HepG2 (cell line): ENCODE measurements around the gene AMPD2. TPM values are rescaled to one million over a fixed set of nuclear protein-coding genes. Genes with fewer than 3 reads are reported as not detected.

ENCODE experiments used
- ATAC-seq: fragments of 200-7000 bp; cut with Tn5 transposase; 3 replicates; pipeline ENCODE4 v1.9.1; 2020; ENCODE audit warnings: mild to moderate bottlenecking, moderate library complexity
- BruUV-seq: library from RNA; stranded (reverse); fragments of 400-500 nt; replicated peaks from 2 replicates; lab custom pipeline; 2021; lab: Mats Ljungman, UMichigan
- CTCF ChIA-PET: fragments of 300-600 bp; formaldehyde crosslinking; extraction: SDS; loops from one replicate; lab custom pipeline; 2021; ENCODE audit warnings: low total read pairs, inconsistent platforms, low intra/inter-chr PET ratio; lab: Yijun Ruan, JAX
- POLR2A ChIA-PET: fragments of 350-600 bp; sonication (Branson Sonifier 250); formaldehyde crosslinking; loops from one replicate; lab custom pipeline; 2020; ENCODE audit warnings: antibody characterized with exemption, inconsistent platforms; lab: Yijun Ruan, JAX
- DNase-seq: peaks from one replicate; pipeline ENCODE4 v3.0.0-alpha.2; 2015; ENCODE audit warnings: low spot score
- FAIRE-seq: peaks from 3 replicates; lab custom pipeline; 2011; peaks lifted over from hg19 to GRCh38; lab: Jason Lieb, UNC
- H2AFZ ChIP-seq: one replicate; pipeline ENCODE4 v1.6.1; 2011; ENCODE audit warnings: low read length, inconsistent platforms
- H3K27ac ChIP-seq: fragments of 300-600 bp; 3 replicates; pipeline ENCODE4 v1.8.0; 2011; ENCODE audit warnings: mixed run types, mild to moderate bottlenecking, mixed read lengths, low read length, inconsistent platforms; ENCODE audit not compliant: insufficient read depth; ENCODE audit errors: extremely low read length
- H3K27me3 ChIP-seq, 2 experiments: fragments of 200-600 bp in 1 of 2; 2 replicates in 1 of 2; 3 replicates in 1 of 2; pipeline versions ENCODE4 v1.6.0 to v1.8.0; 2011; ENCODE audit warnings: low read length in 2 of 2, mild to moderate bottlenecking in 2 of 2, moderate library complexity in 2 of 2, inconsistent platforms in 1 of 2; ENCODE audit not compliant: insufficient read depth in 2 of 2, control insufficient read depth in 1 of 2
- H3K36me3 ChIP-seq, 2 experiments: fragments of 200-600 bp in 1 of 2; replicated peaks in 1 of 2; 2 replicates in 1 of 2; 3 replicates in 1 of 2; pipeline versions ENCODE4 v1.5.1 to v1.8.0; 2011; ENCODE audit warnings: low read length in 2 of 2, inconsistent platforms in 1 of 2; ENCODE audit not compliant: insufficient read depth in 2 of 2, control insufficient read depth in 1 of 2
- H3K4me1 ChIP-seq: 2 replicates; pipeline ENCODE4 v1.5.1; 2012; ENCODE audit warnings: low read length, inconsistent platforms; ENCODE audit not compliant: insufficient read depth
- H3K4me2 ChIP-seq: 2 replicates; pipeline ENCODE4 v1.6.0; 2011; ENCODE audit warnings: low read depth, low read length, inconsistent platforms
- H3K4me3 ChIP-seq, 3 experiments: fragments of 200-600 bp in 1 of 3; sonication (generic), shearing (Covaris generic) in 1 of 3; replicated peaks in 1 of 3; 2 replicates each; pipeline ENCODE4 v1.5.1; 2011 to 2016; ENCODE audit warnings: low read length in 3 of 3, inconsistent platforms in 2 of 3, low read depth in 2 of 3, mild to moderate bottlenecking in 2 of 3, control low read depth in 1 of 3, mixed read lengths in 1 of 3; ENCODE audit not compliant: insufficient read depth in 1 of 3
- H3K79me2 ChIP-seq: one replicate; pipeline ENCODE4 v1.6.1; 2011; ENCODE audit warnings: low read length, inconsistent platforms; ENCODE audit not compliant: insufficient read depth
- H3K9ac ChIP-seq: 2 replicates; pipeline ENCODE4 v1.6.0; 2011; ENCODE audit warnings: mild to moderate bottlenecking, low read depth, low read length, inconsistent platforms; ENCODE audit not compliant: insufficient read depth
- H3K9me3 ChIP-seq: 2 replicates; pipeline ENCODE4 v1.5.1; 2012; ENCODE audit warnings: mild to moderate bottlenecking, low read length
- H4K20me1 ChIP-seq: 2 replicates; pipeline ENCODE4 v1.6.0; 2011; ENCODE audit warnings: inconsistent platforms, mild to moderate bottlenecking, low read length, moderate library complexity; ENCODE audit not compliant: insufficient read depth
- BHLHE40 ChIP-seq: IDR thresholded peaks from 2 replicates; pipeline ENCODE4 v1.6.1; 2011; ENCODE audit warnings: low read length, improper control_type of control experiment
- BORCS8-MEF2B ChIP-seq: sonication (generic); formaldehyde crosslinking; IDR thresholded peaks from 2 replicates; pipeline ENCODE4 v1.8.0; 2022; ENCODE audit warnings: mild to moderate bottlenecking, missing genetic modification reagents
- EED ChIP-seq: sonication (generic); formaldehyde crosslinking; IDR thresholded peaks from 2 replicates; pipeline ENCODE4 v1.5.0; 2020; ENCODE audit warnings: mild to moderate bottlenecking, missing genetic modification reagents
- FOXA3 ChIP-seq: IDR thresholded peaks from 2 replicates; pipeline ENCODE4 v1.6.1; 2016; ENCODE audit warnings: missing genetic modification reagents, missing compliant biosample characterization
- IRX3 ChIP-seq: sonication (generic); formaldehyde crosslinking; IDR thresholded peaks from 2 replicates; pipeline ENCODE4 v1.8.1; 2023; ENCODE audit warnings: mild to moderate bottlenecking, low read depth, missing genetic modification reagents, borderline replicate concordance
- MEF2D ChIP-seq: sonication (generic); formaldehyde crosslinking; IDR thresholded peaks from 2 replicates; pipeline ENCODE4 v1.5.1; 2020; ENCODE audit warnings: mild to moderate bottlenecking, missing genetic modification reagents
- SOX13 ChIP-seq, 3 experiments: fragments of 450-650 bp in 1 of 3; sonication (generic) in 1 of 3; formaldehyde crosslinking in 1 of 3; IDR thresholded peaks in 2 of 3; conservative IDR thresholded peaks in 1 of 3; 2 replicates each; pipeline versions ENCODE4 v1.5.0 to v1.6.1; 2016 to 2020; ENCODE audit warnings: antibody characterized with exemption in 1 of 3, mild to moderate bottlenecking in 1 of 3, missing compliant biosample characterization in 1 of 3, missing genetic modification reagents in 1 of 3, moderate library complexity in 1 of 3
- SOX6 ChIP-seq, 2 experiments: fragments of 450-650 bp in 1 of 2; sonication (generic) in 1 of 2; formaldehyde crosslinking in 1 of 2; IDR thresholded peaks; 2 replicates each; pipeline versions ENCODE4 v1.4.0 to v1.6.1; 2017 to 2020; ENCODE audit warnings: antibody characterized with exemption in 1 of 2, mild to moderate bottlenecking in 1 of 2, missing genetic modification reagents in 1 of 2
- SP140L ChIP-seq: sonication (generic); formaldehyde crosslinking; IDR thresholded peaks from 2 replicates; pipeline ENCODE4 v1.4.0; 2020; ENCODE audit warnings: missing genetic modification reagents, borderline replicate concordance
- ZNF256 ChIP-seq: sonication (generic); formaldehyde crosslinking; conservative IDR thresholded peaks from 2 replicates; pipeline ENCODE4 v1.4.0; 2020; ENCODE audit warnings: missing genetic modification reagents
- ZNF749 ChIP-seq: sonication (generic); formaldehyde crosslinking; IDR thresholded peaks from 2 replicates; pipeline ENCODE4 v1.8.0; 2022; ENCODE audit warnings: mild to moderate bottlenecking, missing genetic modification reagents, moderate library complexity, borderline replicate concordance
- ZSCAN25 ChIP-seq: sonication (generic); formaldehyde crosslinking; IDR thresholded peaks from 2 replicates; pipeline ENCODE4 v1.8.0; 2022; ENCODE audit warnings: mild to moderate bottlenecking, missing genetic modification reagents
- WGBS: methylation state at CpG from one replicate; pipeline ENCODE4 v1.1.6; 2017; ENCODE audit warnings: low lambda C conversion rate; 5-methylcytosine and 5-hydroxymethylcytosine counted together
- in situ Hi-C: cut with HindIII; loops from 2 replicates; pipeline ENCODE4 v1.10.0; 2017; ENCODE audit warnings: low pct_unique_long_range_greater_than_20kb; ENCODE audit not compliant: extremely low pct_ligation_motif_present
- intact Hi-C: fragments of 100-400 bp; cut with micrococcal nuclease; formaldehyde crosslinking; loops from one replicate; pipeline ENCODE4 v1.10.0; 2022; ENCODE audit not compliant: unreplicated experiment
- polyA plus RNA-seq, 8 experiments: library from polyadenylated mRNA; depleted of rRNA in 3 of 8; stranded (reverse) in 7 of 8; unstranded in 1 of 8; fragments of >200 nt; fragmentation: Illumina TruSeq in 4 of 8; extraction: Trizol in 4 of 8; gene quantifications; 2 replicates each; pipeline versions ENCODE4 v1.2.1 to v1.2.3, GENCODE V29; 2011 to 2016; ENCODE audit warnings: low read depth in 4 of 8, missing spikeins in 1 of 8, mixed read lengths in 1 of 8; ENCODE audit not compliant: insufficient read depth in 1 of 8
- total RNA-seq, 5 experiments: library from RNA; depleted of rRNA; stranded (reverse); fragments of >200 nt; fragmentation: Illumina TruSeq; extraction: Trizol; gene quantifications; 2 replicates each; pipeline ENCODE4 v1.2.3, GENCODE V29; 2016; ENCODE audit warnings: low read depth in 1 of 5
- TF ChIP-seq, protein P1 (sequence below), 2 experiments: sonication (generic) in 1 of 2; formaldehyde crosslinking in 1 of 2; IDR thresholded peaks; 2 replicates each; pipeline versions ENCODE4 v1.4.0 to v1.6.1; 2018 to 2020; ENCODE audit warnings: missing genetic modification reagents in 2 of 2, borderline replicate concordance in 1 of 2, low read depth in 1 of 2, mild to moderate bottlenecking in 1 of 2, missing biosample characterization in 1 of 2
- TF ChIP-seq, protein P2 (sequence below): sonication (generic); formaldehyde crosslinking; IDR thresholded peaks from 2 replicates; pipeline ENCODE4 v1.5.1; 2020; ENCODE audit warnings: missing genetic modification reagents, mild to moderate bottlenecking, borderline replicate concordance

The AMPD2 gene
- total and polyA plus RNA-seq, 2 of the 13 experiments (the other 11 are each of a cell fraction or from before 2014, with no cell fraction given): 62.3 to 82.0 TPM

DNA sequence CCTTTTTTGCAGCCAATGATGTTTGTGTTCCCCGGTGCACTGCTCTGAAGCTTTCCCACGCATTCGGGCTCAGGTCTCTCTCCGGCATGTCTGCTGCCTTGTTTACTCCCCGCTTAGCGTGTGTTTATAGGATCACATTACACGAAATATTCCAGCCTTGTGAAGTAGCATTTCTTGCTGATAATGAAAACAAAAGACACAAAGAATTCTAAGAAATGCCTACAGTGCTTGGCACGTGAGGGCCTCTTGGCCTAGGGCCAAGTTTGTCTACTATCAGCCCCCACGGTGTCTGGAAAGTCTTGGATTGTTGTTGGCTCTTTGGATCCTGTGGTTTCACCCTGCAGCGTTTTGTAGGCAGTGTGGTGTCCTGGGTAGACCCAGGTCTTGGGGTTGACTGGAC, 25.0 kb downstream of the AMPD2 start:
- TF ChIP-seq FOXA3 (CRISPR knock-in tag): peak; percentile 22; the same call in 1 of the 2 replicates
- no peak for TF ChIP-seq EED
- TF ChIP-seq SOX6 (IDR thresholded peaks at IDR 0.05): no peak
- TF ChIP-seq SOX6 (CRISPR knock-in tag; IDR thresholded peaks at IDR 0.05): peak; percentile 32; the same call in 1 of the 2 replicates
- no peak for TF ChIP-seq IRX3
- TF ChIP-seq ZSCAN25 (CRISPR knock-in tag): no peak
- no peak for TF ChIP-seq ZNF749
- no peak for TF ChIP-seq SOX13 (IDR thresholded peaks at IDR 0.05)
- peak in 1 of 2 experiments; percentile 35; a peak in 1 of 4 replicates for TF ChIP-seq SOX13 (CRISPR knock-in tag; conservative IDR thresholded peaks at IDR 0.05 in 1 of 2, IDR thresholded peaks at IDR 0.05 in 1 of 2)
- TF ChIP-seq SP140L (CRISPR knock-in tag): no peak
- TF ChIP-seq MEF2D (CRISPR knock-in tag): no peak
- TF ChIP-seq, protein P1, sequence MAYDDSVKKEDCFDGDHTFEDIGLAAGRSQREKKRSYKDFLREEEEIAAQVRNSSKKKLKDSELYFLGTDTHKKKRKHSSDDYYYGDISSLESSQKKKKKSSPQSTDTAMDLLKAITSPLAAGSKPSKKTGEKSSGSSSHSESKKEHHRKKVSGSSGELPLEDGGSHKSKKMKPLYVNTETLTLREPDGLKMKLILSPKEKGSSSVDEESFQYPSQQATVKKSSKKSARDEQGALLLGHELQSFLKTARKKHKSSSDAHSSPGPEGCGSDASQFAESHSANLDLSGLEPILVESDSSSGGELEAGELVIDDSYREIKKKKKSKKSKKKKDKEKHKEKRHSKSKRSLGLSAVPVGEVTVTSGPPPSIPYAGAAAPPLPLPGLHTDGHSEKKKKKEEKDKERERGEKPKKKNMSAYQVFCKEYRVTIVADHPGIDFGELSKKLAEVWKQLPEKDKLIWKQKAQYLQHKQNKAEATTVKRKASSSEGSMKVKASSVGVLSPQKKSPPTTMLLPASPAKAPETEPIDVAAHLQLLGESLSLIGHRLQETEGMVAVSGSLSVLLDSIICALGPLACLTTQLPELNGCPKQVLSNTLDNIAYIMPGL (CRISPR knock-in tag; IDR thresholded peaks at IDR 0.05; ENCODE audit: borderline replicate concordance in 1 of 2, low read depth in 1 of 2): no peak
- no peak for TF ChIP-seq ZNF256 (CRISPR knock-in tag)
- TF ChIP-seq, protein P2, sequence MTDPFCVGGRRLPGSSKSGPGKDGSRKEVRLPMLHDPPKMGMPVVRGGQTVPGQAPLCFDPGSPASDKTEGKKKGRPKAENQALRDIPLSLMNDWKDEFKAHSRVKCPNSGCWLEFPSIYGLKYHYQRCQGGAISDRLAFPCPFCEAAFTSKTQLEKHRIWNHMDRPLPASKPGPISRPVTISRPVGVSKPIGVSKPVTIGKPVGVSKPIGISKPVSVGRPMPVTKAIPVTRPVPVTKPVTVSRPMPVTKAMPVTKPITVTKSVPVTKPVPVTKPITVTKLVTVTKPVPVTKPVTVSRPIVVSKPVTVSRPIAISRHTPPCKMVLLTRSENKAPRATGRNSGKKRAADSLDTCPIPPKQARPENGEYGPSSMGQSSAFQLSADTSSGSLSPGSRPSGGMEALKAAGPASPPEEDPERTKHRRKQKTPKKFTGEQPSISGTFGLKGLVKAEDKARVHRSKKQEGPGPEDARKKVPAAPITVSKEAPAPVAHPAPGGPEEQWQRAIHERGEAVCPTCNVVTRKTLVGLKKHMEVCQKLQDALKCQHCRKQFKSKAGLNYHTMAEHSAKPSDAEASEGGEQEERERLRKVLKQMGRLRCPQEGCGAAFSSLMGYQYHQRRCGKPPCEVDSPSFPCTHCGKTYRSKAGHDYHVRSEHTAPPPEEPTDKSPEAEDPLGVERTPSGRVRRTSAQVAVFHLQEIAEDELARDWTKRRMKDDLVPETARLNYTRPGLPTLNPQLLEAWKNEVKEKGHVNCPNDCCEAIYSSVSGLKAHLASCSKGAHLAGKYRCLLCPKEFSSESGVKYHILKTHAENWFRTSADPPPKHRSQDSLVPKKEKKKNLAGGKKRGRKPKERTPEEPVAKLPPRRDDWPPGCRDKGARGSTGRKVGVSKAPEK (CRISPR knock-in tag): no peak
- no peak for TF ChIP-seq BORCS8-MEF2B (CRISPR knock-in tag)
- TF ChIP-seq BHLHE40: peak; percentile 51; the same call in 1 of the 2 replicates
- Histone ChIP-seq H3K27me3 (0 out of 5 replicates have a peak, but pooled peaks cover 0 to 3% of the 10 kb centered on the region in 2 experiments), H3K4me1 (peaks cover 23% of the 10 kb centered on the region), H3K27ac (no peak overlapping the region), H2AFZ (no peak overlapping the region), H3K36me3 (no peaks in the 10 kb centered on the region), H3K9ac (no peak overlapping the region), H3K9me3 (no peaks in the 10 kb centered on the region), H3K4me3 (peak overlapping the region in 1 of 3 experiments; percentile 28; a peak in 2 of 6 replicates), H4K20me1 (no peaks in the 10 kb centered on the region), H3K4me2 (peak overlapping the region; percentile 54), H3K79me2 (no peaks in the 10 kb centered on the region)
- intact Hi-C loops (loop anchor here (5.0 kb wide), 1 partner anchor 348 kb away; no protein-coding TSS in a partner anchor), in situ Hi-C loops (loop anchor here (5.0 to 10.0 kb wide), 3 partner anchors 63 to 340 kb away; partner anchors contain the start of gene AHCYL1)
- ChIA-PET POLR2A (no interaction called here), CTCF (interaction anchor here (2.2 to 2.6 kb wide), 2 partner anchors 59 to 129 kb away, joined by 11 to 26 read pairs; no protein-coding TSS in a partner anchor)
- no peak for DNase-seq
- no peak for ATAC-seq
- FAIRE-seq: no peak
- 0% methylated on average over 4 of the region's 10 CpGs for WGBS
- BruUV-seq: no TSS peak
